DND-41 (cell line): ENCODE results near the gene LAMP1.

ENCODE experiments used
- CTCF ChIP-seq: IDR thresholded peaks from 2 replicates; pipeline ENCODE4 v1.5.1; 2012; ENCODE audit warnings: borderline replicate concordance, low read length, moderate library complexity, mild to moderate bottlenecking; ENCODE audit not compliant: poor library complexity, severe bottlenecking; ENCODE audit errors: extremely low read depth
- EZH2 ChIP-seq: IDR thresholded peaks from 3 replicates; pipeline ENCODE4 v1.6.1; 2012; ENCODE audit warnings: borderline replicate concordance, low read depth, mild to moderate bottlenecking, moderate library complexity, low read length, inconsistent platforms; ENCODE audit not compliant: severe bottlenecking

- no peak for TF ChIP-seq CTCF
- TF ChIP-seq EZH2: no peak
Observed at GRCh38 chr13:113272701-113273181, 24.3 kb upstream of the LAMP1 start.
